ENCODE data around the gene SCYGR7.

GRCh38 chr2:227716501-227716900 is 11.6 kb upstream of the SCYGR7 start:
- TF ChIP-seq POLR2A (IDR thresholded peaks at IDR 0.05) (no peak), CTCF (IDR thresholded peaks at IDR 0.05) (no peak)

Measured in vagina (tissue), 2 donors.